SK-N-MC (cell line): ENCODE measurements around the gene IQUB.
"Not testable (repeated sequence)": the region's sequence is repeated elsewhere in the genome, so short reads cannot be mapped to it uniquely, and the experiment has no call there.

ENCODE experiments used
- EZH2 ChIP-seq: fragments of 200-600 bp; sonication (generic); IDR thresholded peaks from one replicate; pipeline ENCODE4 v1.6.1; 2017; ENCODE audit warnings: antibody characterized with exemption
- FOXP2 ChIP-seq: optimal IDR thresholded peaks from 2 replicates; pipeline ENCODE3; 2011; ENCODE audit warnings: mild to moderate bottlenecking, moderate library complexity; ENCODE audit not compliant: insufficient read depth; ENCODE audit errors: extremely low read length, control extremely low read depth
- POLR2AphosphoS5 ChIP-seq: IDR thresholded peaks from 2 replicates; pipeline ENCODE4 v1.6.1; 2012; ENCODE audit warnings: mild to moderate bottlenecking, low read depth, low read length, borderline replicate concordance

GRCh38 chr7:123407951-123408350, 126.4 kb downstream of the IQUB start:
- TF ChIP-seq EZH2, POLR2AphosphoS5, FOXP2: not testable (repeated sequence)
